ENCODE measurements around the gene NHEJ1.

- TF ChIP-seq GABPA (IDR thresholded peaks at IDR 0.05; ENCODE audit: low read depth, low read length) (no peak), GABPA (CRISPR knock-in tag; IDR thresholded peaks at IDR 0.05; ENCODE audit: low read depth) (no peak), ZNF639 (CRISPR knock-in tag; conservative IDR thresholded peaks at IDR 0.05) (no peak; the same call in 1 of the 2 replicates), FOXJ3 (CRISPR knock-in tag; IDR thresholded peaks at IDR 0.05; ENCODE audit: borderline replicate concordance) (no peak), POLR2A (IDR thresholded peaks at IDR 0.05; ENCODE audit: insufficient read depth in 1 of 2, low read depth in 2 of 2, low read length in 2 of 2) (no peak), JUN (CRISPR knock-in tag; IDR thresholded peaks at IDR 0.05) (no peak; the same call in 1 of the 2 replicates), POLR2AphosphoS5 (IDR thresholded peaks at IDR 0.05; ENCODE audit: low read depth, low read length) (no peak), ZNF782 (CRISPR knock-in tag; IDR thresholded peaks at IDR 0.05; ENCODE audit: borderline replicate concordance) (no peak), TCF7L2 (IDR thresholded peaks at IDR 0.05; ENCODE audit: low read depth, low read length) (no peak), HOXA7 (CRISPR knock-in tag; IDR thresholded peaks at IDR 0.05) (no peak), NAIF1 (CRISPR knock-in tag; IDR thresholded peaks at IDR 0.05; ENCODE audit: borderline replicate concordance) (no peak), SALL2 (CRISPR knock-in tag; IDR thresholded peaks at IDR 0.05) (no peak)
Measured at GRCh38 chr2:219175928-219176817, 15.6 kb upstream of the NHEJ1 start.

Data from HepG2 (cell line).